Activated B cell treated with CpG ODN at 0.5 μM for 24 hours (primary cell): ENCODE measurements around the gene AKIP1. TPM values are rescaled to one million over a fixed set of nuclear protein-coding genes. Genes with fewer than 3 reads are reported as not detected.

Experiments
- ATAC-seq: fragments of 200-7000 bp; cut with Tn5 transposase; one replicate; pipeline ENCODE4 v1.10.0; 2021; ENCODE audit warnings: low read depth, mild to moderate bottlenecking, moderate library complexity
- CTCF ChIA-PET: fragments of 350-600 bp; sonication (Branson Sonifier 250); formaldehyde crosslinking; loops from one replicate; lab custom pipeline; 2021; ENCODE audit warnings: antibody characterized with exemption; lab: Charles Lee
- POLR2A ChIA-PET: fragments of 350-600 bp; sonication (Branson Sonifier 250); formaldehyde crosslinking; loops from one replicate; lab custom pipeline; 2021; ENCODE audit warnings: antibody characterized with exemption; lab: Charles Lee
- DNase-seq: peaks from one replicate; pipeline ENCODE4 v3.0.0; 2022
- H3K27ac Mint-ChIP-seq: one replicate; pipeline ENCODE4 v1.8.0; 2020; ENCODE audit warnings: mixed read lengths
- H3K27me3 Mint-ChIP-seq: one replicate; pipeline ENCODE4 v1.8.0; 2021; ENCODE audit warnings: mixed read lengths
- H3K36me3 Mint-ChIP-seq: one replicate; pipeline ENCODE4 v1.8.0; 2021; ENCODE audit warnings: low read depth, mixed read lengths
- H3K4me1 Mint-ChIP-seq: one replicate; pipeline ENCODE4 v1.8.0; 2021; ENCODE audit warnings: mixed read lengths
- H3K4me3 Mint-ChIP-seq: one replicate; pipeline ENCODE4 v1.8.0; 2020; ENCODE audit warnings: mild to moderate bottlenecking, mixed read lengths
- H3K9me3 Mint-ChIP-seq: one replicate; pipeline ENCODE4 v1.8.0; 2020; ENCODE audit warnings: mixed read lengths
- CTCF ChIP-seq: fragments of 200-600 bp; IDR thresholded peaks from one replicate; pipeline ENCODE4 v1.8.0; 2022; ENCODE audit warnings: antibody characterized with exemption, mild to moderate bottlenecking
- intact Hi-C: fragments of 100-400 bp; cut with micrococcal nuclease; formaldehyde crosslinking; loops from one replicate; pipeline ENCODE4 v1.15.1; 2024
- total RNA-seq: library from RNA; stranded (reverse); gene quantifications from 2 replicates; pipeline ENCODE4 v1.2.3, GENCODE V29; 2022

AKIP1 gene
- total RNA-seq, 1 donor from 2014 or later: 7.1 TPM

DNA sequence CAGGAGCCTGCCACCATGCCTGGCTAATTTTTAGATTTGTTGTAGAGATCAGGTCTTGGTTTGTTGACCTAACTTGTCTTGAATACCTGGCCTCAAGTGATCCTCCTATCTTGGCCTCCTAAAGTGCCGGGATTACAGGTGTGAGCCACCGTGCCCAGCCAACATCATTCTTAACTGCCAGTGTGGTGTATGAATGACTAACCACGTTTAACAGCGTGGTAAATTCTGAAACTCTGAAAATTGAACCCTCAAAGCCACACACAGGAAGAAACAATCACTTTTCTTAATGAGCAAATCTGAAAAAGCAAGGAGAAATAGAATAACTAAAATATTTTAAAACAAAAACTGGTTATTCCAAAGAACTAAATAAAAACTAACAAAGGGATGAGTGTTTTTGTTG is 45.9 kb downstream of the AKIP1 start:
- no peaks in the 10 kb centered on the region for H3K27me3 Mint-ChIP-seq
- H3K9me3 Mint-ChIP-seq: no peaks in the 10 kb centered on the region
- no peak for ATAC-seq
- no peak overlapping the region for H3K4me3 Mint-ChIP-seq
- intact Hi-C loops: no loop called here
- ChIA-PET POLR2A (no interaction called here), CTCF (no interaction called here)
- no peak for TF ChIP-seq CTCF
- peaks cover 10% of the 10 kb centered on the region for H3K4me1 Mint-ChIP-seq
- H3K27ac Mint-ChIP-seq: no peak overlapping the region
- DNase-seq: no peak
- peaks cover 57% of the 10 kb centered on the region for H3K36me3 Mint-ChIP-seq

DNA sequence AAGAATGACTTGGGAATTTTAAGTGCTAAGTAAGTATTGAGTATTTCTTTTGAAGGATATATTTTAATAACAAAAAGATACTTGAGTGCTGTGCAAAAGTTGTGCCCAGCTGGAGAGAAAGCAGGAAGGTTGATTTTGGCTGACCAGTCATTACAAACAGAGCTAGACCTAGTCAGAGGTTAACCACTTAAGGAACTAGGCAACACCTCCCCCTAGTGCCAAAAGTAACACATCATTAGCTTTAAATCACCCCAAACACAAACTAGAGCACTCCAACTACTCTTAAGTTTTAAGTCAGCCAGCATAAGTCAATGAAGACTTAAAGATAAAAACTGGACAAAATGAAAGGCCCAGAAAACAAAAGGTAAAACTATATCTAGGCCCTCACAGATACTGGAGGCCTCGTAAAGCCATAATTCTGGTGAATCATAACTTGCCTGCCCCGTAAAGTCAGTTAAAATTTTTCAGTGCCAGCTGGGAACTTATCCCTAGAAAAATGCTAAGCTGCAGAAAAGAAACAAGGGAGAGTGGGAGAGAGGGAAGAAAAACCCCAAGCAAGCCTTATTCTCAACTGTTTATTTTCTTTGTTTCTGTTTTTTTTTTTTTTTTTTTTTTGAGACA is 48.7 kb downstream of the AKIP1 start:
- ATAC-seq: no peak
- H3K9me3 Mint-ChIP-seq: no peaks in the 10 kb centered on the region
- peaks cover 37% of the 10 kb centered on the region for H3K36me3 Mint-ChIP-seq
- H3K27me3 Mint-ChIP-seq: no peaks in the 10 kb centered on the region
- POLR2A ChIA-PET: interaction anchor here (1.0 to 1.1 kb wide), 4 partner anchors 46 to 548 kb away, joined by 3 to 10 read pairs (median 6); partner anchors contain the start of genes RPL27A and TRIM66
- H3K4me1 Mint-ChIP-seq: peaks cover 25% of the 10 kb centered on the region
- DNase-seq: no peak
- intact Hi-C loops: loop anchor here (1.0 to 10.0 kb wide), 5 partner anchors 45 to 755 kb away; a partner anchor contains a TSS
- no peak overlapping the region for H3K27ac Mint-ChIP-seq
- CTCF ChIA-PET: interaction anchor here (0.6 to 2.2 kb wide), 12 partner anchors 38 to 739 kb away, joined by 3 to 25 read pairs (median 3); partner anchors contain the start of genes RPL27A and TRIM66
- TF ChIP-seq CTCF: no peak
- H3K4me3 Mint-ChIP-seq: no peak overlapping the region

- Mint-ChIP-seq H3K4me3 (no peak overlapping the region), H3K27me3 (no peaks in the 10 kb centered on the region), H3K9me3 (no peaks in the 10 kb centered on the region), H3K27ac (no peak overlapping the region), H3K36me3 (peaks cover 27% of the 10 kb centered on the region), H3K4me1 (peaks cover 38% of the 10 kb centered on the region)
- CTCF ChIA-PET: interaction anchor here (1.5 kb wide), 1 partner anchor 395 kb away, joined by 6 read pairs; no protein-coding TSS in a partner anchor
- DNase-seq (no peak), ATAC-seq (no peak)
- POLR2A ChIA-PET: no interaction called here
- intact Hi-C loops: loop anchor here (5.0 to 10.0 kb wide), 3 partner anchors 149 to 757 kb away; a partner anchor contains a TSS
- TF ChIP-seq CTCF: no peak
Measured at GRCh38 chr11:8961401-8961800, 50.4 kb downstream of the AKIP1 start.

GRCh38 chr11:8962841-8963240 is 51.9 kb downstream of the AKIP1 start:
- Mint-ChIP-seq H3K27me3 (no peaks in the 10 kb centered on the region), H3K4me3 (peak overlapping the region; percentile 96), H3K36me3 (peaks cover 19% of the 10 kb centered on the region), H3K27ac (peak overlapping the region; percentile 50), H3K9me3 (no peaks in the 10 kb centered on the region), H3K4me1 (peaks cover 38% of the 10 kb centered on the region)
- POLR2A ChIA-PET: interaction anchor here (0.6 to 2.6 kb wide), 3 partner anchors 51 to 280 kb away, joined by 3 to 20 read pairs (median 18); partner anchors contain the start of genes AKIP1, RPL27A and TRIM66
- TF ChIP-seq CTCF: no peak
- DNase-seq (no peak), ATAC-seq (no peak)
- intact Hi-C loops: loop anchor here (5.0 to 10.0 kb wide), 3 partner anchors 151 to 758 kb away; a partner anchor contains a TSS
- CTCF ChIA-PET: no interaction called here
